BE2C (cell line): ENCODE measurements around the gene ECEL1.

ENCODE experiments used
- DNase-seq: peaks from one replicate; pipeline ENCODE4 v3.0.0-alpha.2; 2020
- H3K27me3 ChIP-seq: fragments of 250-450 bp; sonication (Bioruptor Pico); 2 replicates; pipeline ENCODE4 v1.5.1; 2020; ENCODE audit warnings: mild to moderate bottlenecking
- H3K36me3 ChIP-seq: fragments of 250-450 bp; sonication (Bioruptor Pico); 2 replicates; pipeline ENCODE4 v1.5.1; 2020; ENCODE audit warnings: mild to moderate bottlenecking
- H3K4me1 ChIP-seq: fragments of 250-450 bp; sonication (Bioruptor Pico); 2 replicates; pipeline ENCODE4 v1.5.1; 2020
- H3K4me3 ChIP-seq: 2 replicates; pipeline ENCODE4 v1.5.1; 2011; ENCODE audit warnings: low read depth, low read length
- H3K9me3 ChIP-seq: fragments of 250-450 bp; sonication (Bioruptor Pico); 2 replicates; pipeline ENCODE4 v1.5.1; 2020
- TF ChIP-seq, protein P1 (sequence below): IDR thresholded peaks from 2 replicates; pipeline ENCODE4 v1.5.1; 2012; ENCODE audit warnings: mild to moderate bottlenecking, low read depth, low read length

Gene ECEL1

GRCh38 chr2:232483311-232483922, 4.2 kb downstream of the ECEL1 start:
- Histone ChIP-seq H3K4me1 (no peaks in the 10 kb centered on the region), H3K4me3 (no peak overlapping the region), H3K27me3 (peaks cover 46% of the 10 kb centered on the region), H3K9me3 (no peaks in the 10 kb centered on the region), H3K36me3 (no peaks in the 10 kb centered on the region)
- no peak for DNase-seq
- TF ChIP-seq, protein P1, sequence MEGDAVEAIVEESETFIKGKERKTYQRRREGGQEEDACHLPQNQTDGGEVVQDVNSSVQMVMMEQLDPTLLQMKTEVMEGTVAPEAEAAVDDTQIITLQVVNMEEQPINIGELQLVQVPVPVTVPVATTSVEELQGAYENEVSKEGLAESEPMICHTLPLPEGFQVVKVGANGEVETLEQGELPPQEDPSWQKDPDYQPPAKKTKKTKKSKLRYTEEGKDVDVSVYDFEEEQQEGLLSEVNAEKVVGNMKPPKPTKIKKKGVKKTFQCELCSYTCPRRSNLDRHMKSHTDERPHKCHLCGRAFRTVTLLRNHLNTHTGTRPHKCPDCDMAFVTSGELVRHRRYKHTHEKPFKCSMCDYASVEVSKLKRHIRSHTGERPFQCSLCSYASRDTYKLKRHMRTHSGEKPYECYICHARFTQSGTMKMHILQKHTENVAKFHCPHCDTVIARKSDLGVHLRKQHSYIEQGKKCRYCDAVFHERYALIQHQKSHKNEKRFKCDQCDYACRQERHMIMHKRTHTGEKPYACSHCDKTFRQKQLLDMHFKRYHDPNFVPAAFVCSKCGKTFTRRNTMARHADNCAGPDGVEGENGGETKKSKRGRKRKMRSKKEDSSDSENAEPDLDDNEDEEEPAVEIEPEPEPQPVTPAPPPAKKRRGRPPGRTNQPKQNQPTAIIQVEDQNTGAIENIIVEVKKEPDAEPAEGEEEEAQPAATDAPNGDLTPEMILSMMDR = no peak

DNA sequence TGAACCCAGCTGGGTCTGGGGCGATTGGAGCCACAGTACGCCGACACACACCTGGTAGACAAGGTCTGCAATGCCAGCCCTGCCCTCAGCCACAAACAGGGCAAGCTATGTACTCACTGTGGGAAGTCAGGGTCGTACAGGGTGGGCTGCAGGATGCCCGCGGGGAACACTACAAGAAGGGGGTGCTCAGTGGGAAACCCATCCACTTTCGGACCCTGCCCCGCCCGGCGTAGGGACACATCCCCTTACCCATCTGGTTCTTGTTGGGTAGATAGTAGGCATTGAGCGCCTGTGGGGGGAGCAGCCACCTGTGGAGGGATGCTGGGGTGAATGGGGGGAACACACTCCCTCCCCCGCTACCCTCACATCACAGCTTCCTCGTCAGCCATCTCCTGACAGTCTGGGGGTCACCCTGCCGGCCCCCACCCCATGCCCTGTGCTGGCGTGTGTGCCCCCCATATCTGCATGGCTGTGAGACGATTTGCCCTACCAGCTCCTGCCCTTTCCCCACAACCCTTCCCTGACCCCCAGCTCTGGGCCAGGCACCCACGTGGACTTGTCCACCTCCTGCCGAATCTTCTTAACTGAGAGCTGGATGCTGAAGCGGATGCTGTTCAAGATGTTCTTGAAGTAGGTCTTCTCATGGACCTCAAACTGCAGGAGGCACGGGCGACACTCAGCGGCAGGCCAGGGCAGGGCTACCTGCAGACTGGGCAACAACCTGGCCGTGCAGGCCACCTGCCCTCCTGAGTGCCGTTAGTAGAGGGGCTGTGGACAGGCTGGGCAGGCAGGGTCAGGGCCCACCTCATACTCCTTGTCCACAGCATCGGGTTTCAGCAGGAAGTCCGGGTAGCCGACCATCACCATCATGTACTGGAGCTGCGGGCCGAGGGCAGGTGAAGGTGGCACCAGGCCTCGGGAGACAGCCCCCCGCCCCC, 5.1 kb downstream of the ECEL1 start:
- H3K36me3 ChIP-seq = no peaks in the 10 kb centered on the region
- no peaks in the 10 kb centered on the region for H3K9me3 ChIP-seq
- H3K27me3 ChIP-seq = peaks cover 37% of the 10 kb centered on the region
- H3K4me3 ChIP-seq = no peak overlapping the region
- TF ChIP-seq, protein P1 = no peak
- no peaks in the 10 kb centered on the region for H3K4me1 ChIP-seq
- no peak for DNase-seq

- Histone ChIP-seq H3K9me3 (no peaks in the 10 kb centered on the region), H3K27me3 (peaks cover 27% of the 10 kb centered on the region), H3K36me3 (no peaks in the 10 kb centered on the region), H3K4me3 (no peak overlapping the region), H3K4me1 (no peaks in the 10 kb centered on the region)
- no peak for DNase-seq
- TF ChIP-seq, protein P1 = no peak
Observed at GRCh38 chr2:232481322-232482140, 6.1 kb downstream of the ECEL1 start.

GRCh38 chr2:232480201-232481190, 7.1 kb downstream of the ECEL1 start:
- no peaks in the 10 kb centered on the region for H3K36me3 ChIP-seq
- H3K27me3 ChIP-seq = peaks cover 17% of the 10 kb centered on the region
- TF ChIP-seq, protein P1 = no peak
- H3K4me1 ChIP-seq = no peaks in the 10 kb centered on the region
- no peaks in the 10 kb centered on the region for H3K9me3 ChIP-seq
- DNase-seq = peak; percentile 4
- H3K4me3 ChIP-seq = no peak overlapping the region

DNA sequence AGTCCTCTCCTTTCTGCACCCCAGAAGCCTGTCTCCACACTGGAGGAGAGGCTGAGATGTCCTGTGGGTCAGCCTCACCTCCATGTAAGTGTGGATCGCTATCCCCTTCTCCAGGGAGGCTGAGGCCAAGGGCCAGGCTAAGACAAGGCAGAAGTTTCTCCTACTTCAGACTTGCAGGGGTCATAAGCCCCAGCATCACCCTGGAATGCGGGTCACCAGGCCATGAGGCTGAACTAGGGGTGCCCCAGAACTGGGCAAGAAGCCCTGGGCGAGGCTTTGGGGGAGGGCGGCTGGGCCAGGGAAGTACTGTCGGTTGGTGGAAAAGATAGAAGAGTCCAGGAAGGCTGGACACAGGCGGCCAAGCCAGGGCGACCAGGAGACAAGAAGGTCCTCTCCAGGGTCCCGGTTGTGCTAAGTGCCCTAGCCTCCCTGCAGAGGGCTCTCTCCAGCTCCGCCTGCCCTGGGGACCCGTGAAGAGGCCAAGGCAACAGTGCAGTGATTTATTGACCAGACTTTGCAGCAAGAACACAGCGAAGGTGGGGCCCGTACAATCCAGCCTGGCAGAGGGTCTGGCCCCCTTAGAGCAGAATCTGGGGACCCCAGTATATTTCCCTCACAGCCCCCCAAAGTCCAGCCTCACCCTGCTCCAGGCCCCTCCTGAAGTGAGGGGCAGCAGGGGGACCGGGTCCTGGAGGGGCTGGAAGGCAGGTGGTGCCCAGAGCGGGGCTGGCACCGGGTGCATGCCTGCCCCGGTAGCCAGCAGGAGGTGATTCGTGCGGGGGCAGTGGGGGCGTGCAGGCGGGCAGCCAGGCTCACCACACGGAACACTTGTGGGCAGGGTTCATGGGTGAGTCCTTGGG, 8.1 kb downstream of the ECEL1 start:
- H3K36me3 ChIP-seq = no peaks in the 10 kb centered on the region
- peaks cover 17% of the 10 kb centered on the region for H3K27me3 ChIP-seq
- no peak overlapping the region for H3K4me3 ChIP-seq
- H3K4me1 ChIP-seq = no peaks in the 10 kb centered on the region
- peak; percentile 28 for DNase-seq
- TF ChIP-seq, protein P1 = peak; percentile 24; the same call in 1 of the 2 replicates
- H3K9me3 ChIP-seq = no peaks in the 10 kb centered on the region
